ENCODE data around the gene SLC25A13. TPM values are rescaled to one million over a fixed set of nuclear protein-coding genes. Genes with fewer than 3 reads are reported as not detected.

The SLC25A13 gene
- polyA plus RNA-seq, 1 of the 3 experiments (the other 2 are of a cell fraction) = 16.0 TPM

DNA sequence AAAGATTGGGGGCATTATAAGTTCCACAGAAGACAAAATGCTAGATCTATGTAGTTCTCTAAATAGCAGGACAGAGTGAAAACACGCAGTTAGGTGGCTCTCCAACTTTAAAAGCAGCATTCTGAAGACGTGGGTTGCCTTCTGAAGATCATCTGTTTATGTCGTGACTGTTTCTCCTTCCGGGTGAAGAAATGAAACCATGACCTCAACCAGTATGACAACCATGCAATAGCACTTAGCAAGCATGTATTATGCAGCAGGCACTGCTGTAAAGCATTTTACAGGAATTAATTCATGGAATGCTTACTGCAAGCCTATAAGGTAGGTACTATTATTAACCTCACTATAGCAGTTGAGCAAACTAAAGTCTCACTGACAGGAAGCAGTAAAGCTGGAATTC is 125.2 kb downstream of the SLC25A13 start:
- CTCF ChIA-PET = interaction anchor here (1.3 to 2.1 kb wide), 2 partner anchors 9 to 280 kb away, joined by 3 to 6 read pairs; no protein-coding TSS in a partner anchor
- Histone ChIP-seq H3K4me1 (ENCODE audit: control insufficient read depth in 1 of 2, insufficient read depth in 2 of 2, low read depth in 1 of 2, low read length in 1 of 2) (no peaks in the 10 kb centered on the region), H3K9ac (no peak overlapping the region), H3K27ac (ENCODE audit: low read depth in 2 of 2, low read length in 1 of 2) (no peak overlapping the region), H3F3A (replicated peaks; ENCODE audit: insufficient read depth) (no peaks in the 10 kb centered on the region), H3K9me2 (no peaks in the 10 kb centered on the region), H3K4me2 (no peak overlapping the region), H3K27me3 (ENCODE audit: insufficient read depth) (no peaks in the 10 kb centered on the region), H2AFZ (ENCODE audit: low read depth) (no peak overlapping the region), H3K79me2 (ENCODE audit: insufficient read depth) (no peaks in the 10 kb centered on the region), H3K9me3 (no peaks in the 10 kb centered on the region), H4K20me1 (ENCODE audit: insufficient read depth) (no peaks in the 10 kb centered on the region; the same call in 1 of the 2 replicates), H3K36me3 (replicated peaks in 1 of 2; ENCODE audit: control insufficient read depth in 1 of 2, insufficient read depth in 2 of 2, low read length in 1 of 2) (peaks cover 22 to 32% of the 10 kb centered on the region in 2 experiments), H3K4me3 (ENCODE audit: low read depth in 2 of 2, low read length in 1 of 2) (no peak overlapping the region)
- 96% methylated on average over 4 of the region's 4 CpGs for WGBS (ENCODE audit: low lambda C conversion rate)
- POLR2A ChIA-PET = no interaction called here
- DNase-seq = no peak
- TF ChIP-seq RFX5 (IDR thresholded peaks at IDR 0.05; ENCODE audit: low read length) = no peak
- TF ChIP-seq TCF12 (IDR thresholded peaks at IDR 0.05) = no peak
- no peak for TF ChIP-seq CHD2 (IDR thresholded peaks at IDR 0.05; ENCODE audit: low read length, partially characterized antibody)
- TF ChIP-seq, protein P1, sequence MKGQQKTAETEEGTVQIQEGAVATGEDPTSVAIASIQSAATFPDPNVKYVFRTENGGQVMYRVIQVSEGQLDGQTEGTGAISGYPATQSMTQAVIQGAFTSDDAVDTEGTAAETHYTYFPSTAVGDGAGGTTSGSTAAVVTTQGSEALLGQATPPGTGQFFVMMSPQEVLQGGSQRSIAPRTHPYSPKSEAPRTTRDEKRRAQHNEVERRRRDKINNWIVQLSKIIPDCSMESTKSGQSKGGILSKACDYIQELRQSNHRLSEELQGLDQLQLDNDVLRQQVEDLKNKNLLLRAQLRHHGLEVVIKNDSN (IDR thresholded peaks at IDR 0.05; ENCODE audit: borderline replicate concordance, low read depth) = no peak
- TF ChIP-seq, protein P2, sequence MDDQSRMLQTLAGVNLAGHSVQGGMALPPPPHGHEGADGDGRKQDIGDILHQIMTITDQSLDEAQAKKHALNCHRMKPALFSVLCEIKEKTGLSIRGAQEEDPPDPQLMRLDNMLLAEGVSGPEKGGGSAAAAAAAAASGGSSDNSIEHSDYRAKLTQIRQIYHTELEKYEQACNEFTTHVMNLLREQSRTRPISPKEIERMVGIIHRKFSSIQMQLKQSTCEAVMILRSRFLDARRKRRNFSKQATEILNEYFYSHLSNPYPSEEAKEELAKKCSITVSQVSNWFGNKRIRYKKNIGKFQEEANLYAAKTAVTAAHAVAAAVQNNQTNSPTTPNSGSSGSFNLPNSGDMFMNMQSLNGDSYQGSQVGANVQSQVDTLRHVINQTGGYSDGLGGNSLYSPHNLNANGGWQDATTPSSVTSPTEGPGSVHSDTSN (IDR thresholded peaks at IDR 0.05) = no peak
- TF ChIP-seq MXI1 (IDR thresholded peaks at IDR 0.05; ENCODE audit: low read depth, low read length) = no peak
- TF ChIP-seq, protein P3, sequence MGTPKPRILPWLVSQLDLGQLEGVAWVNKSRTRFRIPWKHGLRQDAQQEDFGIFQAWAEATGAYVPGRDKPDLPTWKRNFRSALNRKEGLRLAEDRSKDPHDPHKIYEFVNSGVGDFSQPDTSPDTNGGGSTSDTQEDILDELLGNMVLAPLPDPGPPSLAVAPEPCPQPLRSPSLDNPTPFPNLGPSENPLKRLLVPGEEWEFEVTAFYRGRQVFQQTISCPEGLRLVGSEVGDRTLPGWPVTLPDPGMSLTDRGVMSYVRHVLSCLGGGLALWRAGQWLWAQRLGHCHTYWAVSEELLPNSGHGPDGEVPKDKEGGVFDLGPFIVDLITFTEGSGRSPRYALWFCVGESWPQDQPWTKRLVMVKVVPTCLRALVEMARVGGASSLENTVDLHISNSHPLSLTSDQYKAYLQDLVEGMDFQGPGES (IDR thresholded peaks at IDR 0.05; ENCODE audit: low read depth, low read length) = no peak
- no peak for TF ChIP-seq EP300 (IDR thresholded peaks at IDR 0.05; ENCODE audit: borderline replicate concordance in 1 of 2, low read depth in 1 of 2, low read length in 1 of 2)
- TF ChIP-seq TAF1 (IDR thresholded peaks at IDR 0.05; ENCODE audit: borderline replicate concordance, low read depth, low read length) = no peak
- TF ChIP-seq GATA2 (CRISPR knock-in tag; IDR thresholded peaks at IDR 0.05) = no peak
- no peak for TF ChIP-seq RAD21 (IDR thresholded peaks at IDR 0.05; ENCODE audit: low read length)
- no peak for TF ChIP-seq ELF1 (IDR thresholded peaks at IDR 0.05)
- TF ChIP-seq FOXJ3 (CRISPR knock-in tag; IDR thresholded peaks at IDR 0.05) = no peak
- no peak for TF ChIP-seq FOSL2 (IDR thresholded peaks at IDR 0.05; ENCODE audit: borderline replicate concordance, low read depth)
- TF ChIP-seq, protein P4, sequence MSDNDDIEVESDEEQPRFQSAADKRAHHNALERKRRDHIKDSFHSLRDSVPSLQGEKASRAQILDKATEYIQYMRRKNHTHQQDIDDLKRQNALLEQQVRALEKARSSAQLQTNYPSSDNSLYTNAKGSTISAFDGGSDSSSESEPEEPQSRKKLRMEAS (IDR thresholded peaks at IDR 0.05; ENCODE audit: low read depth) = no peak
- no peak for TF ChIP-seq NFIC (IDR thresholded peaks at IDR 0.05; ENCODE audit: borderline replicate concordance)
- TF ChIP-seq TEAD4 (IDR thresholded peaks at IDR 0.05; ENCODE audit: borderline replicate concordance, insufficient read depth) = no peak
- TF ChIP-seq POLR2AphosphoS5 (IDR thresholded peaks at IDR 0.05; ENCODE audit: low read depth, low read length) = no peak
- TF ChIP-seq, protein P5, sequence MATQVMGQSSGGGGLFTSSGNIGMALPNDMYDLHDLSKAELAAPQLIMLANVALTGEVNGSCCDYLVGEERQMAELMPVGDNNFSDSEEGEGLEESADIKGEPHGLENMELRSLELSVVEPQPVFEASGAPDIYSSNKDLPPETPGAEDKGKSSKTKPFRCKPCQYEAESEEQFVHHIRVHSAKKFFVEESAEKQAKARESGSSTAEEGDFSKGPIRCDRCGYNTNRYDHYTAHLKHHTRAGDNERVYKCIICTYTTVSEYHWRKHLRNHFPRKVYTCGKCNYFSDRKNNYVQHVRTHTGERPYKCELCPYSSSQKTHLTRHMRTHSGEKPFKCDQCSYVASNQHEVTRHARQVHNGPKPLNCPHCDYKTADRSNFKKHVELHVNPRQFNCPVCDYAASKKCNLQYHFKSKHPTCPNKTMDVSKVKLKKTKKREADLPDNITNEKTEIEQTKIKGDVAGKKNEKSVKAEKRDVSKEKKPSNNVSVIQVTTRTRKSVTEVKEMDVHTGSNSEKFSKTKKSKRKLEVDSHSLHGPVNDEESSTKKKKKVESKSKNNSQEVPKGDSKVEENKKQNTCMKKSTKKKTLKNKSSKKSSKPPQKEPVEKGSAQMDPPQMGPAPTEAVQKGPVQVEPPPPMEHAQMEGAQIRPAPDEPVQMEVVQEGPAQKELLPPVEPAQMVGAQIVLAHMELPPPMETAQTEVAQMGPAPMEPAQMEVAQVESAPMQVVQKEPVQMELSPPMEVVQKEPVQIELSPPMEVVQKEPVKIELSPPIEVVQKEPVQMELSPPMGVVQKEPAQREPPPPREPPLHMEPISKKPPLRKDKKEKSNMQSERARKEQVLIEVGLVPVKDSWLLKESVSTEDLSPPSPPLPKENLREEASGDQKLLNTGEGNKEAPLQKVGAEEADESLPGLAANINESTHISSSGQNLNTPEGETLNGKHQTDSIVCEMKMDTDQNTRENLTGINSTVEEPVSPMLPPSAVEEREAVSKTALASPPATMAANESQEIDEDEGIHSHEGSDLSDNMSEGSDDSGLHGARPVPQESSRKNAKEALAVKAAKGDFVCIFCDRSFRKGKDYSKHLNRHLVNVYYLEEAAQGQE (IDR thresholded peaks at IDR 0.05; ENCODE audit: low read depth, low read length) = no peak
- TF ChIP-seq, protein P6, sequence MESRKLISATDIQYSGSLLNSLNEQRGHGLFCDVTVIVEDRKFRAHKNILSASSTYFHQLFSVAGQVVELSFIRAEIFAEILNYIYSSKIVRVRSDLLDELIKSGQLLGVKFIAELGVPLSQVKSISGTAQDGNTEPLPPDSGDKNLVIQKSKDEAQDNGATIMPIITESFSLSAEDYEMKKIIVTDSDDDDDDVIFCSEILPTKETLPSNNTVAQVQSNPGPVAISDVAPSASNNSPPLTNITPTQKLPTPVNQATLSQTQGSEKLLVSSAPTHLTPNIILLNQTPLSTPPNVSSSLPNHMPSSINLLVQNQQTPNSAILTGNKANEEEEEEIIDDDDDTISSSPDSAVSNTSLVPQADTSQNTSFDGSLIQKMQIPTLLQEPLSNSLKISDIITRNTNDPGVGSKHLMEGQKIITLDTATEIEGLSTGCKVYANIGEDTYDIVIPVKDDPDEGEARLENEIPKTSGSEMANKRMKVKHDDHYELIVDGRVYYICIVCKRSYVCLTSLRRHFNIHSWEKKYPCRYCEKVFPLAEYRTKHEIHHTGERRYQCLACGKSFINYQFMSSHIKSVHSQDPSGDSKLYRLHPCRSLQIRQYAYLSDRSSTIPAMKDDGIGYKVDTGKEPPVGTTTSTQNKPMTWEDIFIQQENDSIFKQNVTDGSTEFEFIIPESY (IDR thresholded peaks at IDR 0.05; ENCODE audit: borderline replicate concordance, low read depth) = no peak
